Measurements from ENCODE around the gene MFRP.

DNA sequence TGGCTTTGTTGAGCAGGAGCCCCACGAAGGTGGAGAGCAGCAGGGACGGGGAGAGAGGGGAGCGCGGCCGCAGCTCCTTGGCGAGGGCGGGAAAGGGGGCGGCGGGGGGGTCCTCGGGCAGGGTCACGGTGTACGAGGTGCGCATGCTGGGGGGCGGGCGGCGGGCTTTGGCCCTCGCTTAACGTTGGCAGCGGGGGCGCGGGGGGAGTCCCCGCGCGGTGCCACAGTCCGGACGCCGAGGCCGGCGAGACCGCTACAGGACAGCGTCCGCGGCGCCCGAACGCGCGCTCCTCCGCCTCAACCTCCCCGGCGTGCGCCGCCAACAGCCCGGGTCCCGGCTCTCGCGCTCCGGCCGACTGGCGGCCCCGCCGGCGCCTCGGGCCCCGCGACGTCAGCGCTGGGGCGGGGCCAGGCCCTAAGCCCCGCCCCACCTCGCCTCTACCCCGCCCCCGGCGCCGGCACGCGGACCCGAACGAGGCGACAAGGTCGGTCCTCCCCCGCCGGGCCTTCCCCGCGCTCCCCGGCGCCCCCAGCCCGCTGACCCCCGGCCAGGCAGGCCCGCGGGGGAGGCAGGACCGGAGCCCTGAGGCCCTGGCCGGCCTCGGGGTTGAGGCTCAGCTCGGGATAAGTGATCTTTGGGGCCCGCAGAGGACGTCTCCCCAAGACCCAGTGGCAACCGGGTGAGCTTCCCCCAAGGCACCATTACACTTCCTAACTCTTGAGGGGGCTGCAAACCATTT lies 17.5 kb upstream of the MFRP start:
- TF ChIP-seq, protein P1, sequence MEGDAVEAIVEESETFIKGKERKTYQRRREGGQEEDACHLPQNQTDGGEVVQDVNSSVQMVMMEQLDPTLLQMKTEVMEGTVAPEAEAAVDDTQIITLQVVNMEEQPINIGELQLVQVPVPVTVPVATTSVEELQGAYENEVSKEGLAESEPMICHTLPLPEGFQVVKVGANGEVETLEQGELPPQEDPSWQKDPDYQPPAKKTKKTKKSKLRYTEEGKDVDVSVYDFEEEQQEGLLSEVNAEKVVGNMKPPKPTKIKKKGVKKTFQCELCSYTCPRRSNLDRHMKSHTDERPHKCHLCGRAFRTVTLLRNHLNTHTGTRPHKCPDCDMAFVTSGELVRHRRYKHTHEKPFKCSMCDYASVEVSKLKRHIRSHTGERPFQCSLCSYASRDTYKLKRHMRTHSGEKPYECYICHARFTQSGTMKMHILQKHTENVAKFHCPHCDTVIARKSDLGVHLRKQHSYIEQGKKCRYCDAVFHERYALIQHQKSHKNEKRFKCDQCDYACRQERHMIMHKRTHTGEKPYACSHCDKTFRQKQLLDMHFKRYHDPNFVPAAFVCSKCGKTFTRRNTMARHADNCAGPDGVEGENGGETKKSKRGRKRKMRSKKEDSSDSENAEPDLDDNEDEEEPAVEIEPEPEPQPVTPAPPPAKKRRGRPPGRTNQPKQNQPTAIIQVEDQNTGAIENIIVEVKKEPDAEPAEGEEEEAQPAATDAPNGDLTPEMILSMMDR (IDR thresholded peaks at IDR 0.05), result no peak
- TF ChIP-seq SIN3A (IDR thresholded peaks at IDR 0.05; ENCODE audit: borderline replicate concordance, insufficient read depth, low read depth, low read length), result no peak
- no peak for TF ChIP-seq TCF7L2 (IDR thresholded peaks at IDR 0.05; ENCODE audit: low read depth, low read length)
- no peak for TF ChIP-seq POLR2AphosphoS5 (IDR thresholded peaks at IDR 0.05; ENCODE audit: low read depth, low read length)
- TF ChIP-seq, protein P2, sequence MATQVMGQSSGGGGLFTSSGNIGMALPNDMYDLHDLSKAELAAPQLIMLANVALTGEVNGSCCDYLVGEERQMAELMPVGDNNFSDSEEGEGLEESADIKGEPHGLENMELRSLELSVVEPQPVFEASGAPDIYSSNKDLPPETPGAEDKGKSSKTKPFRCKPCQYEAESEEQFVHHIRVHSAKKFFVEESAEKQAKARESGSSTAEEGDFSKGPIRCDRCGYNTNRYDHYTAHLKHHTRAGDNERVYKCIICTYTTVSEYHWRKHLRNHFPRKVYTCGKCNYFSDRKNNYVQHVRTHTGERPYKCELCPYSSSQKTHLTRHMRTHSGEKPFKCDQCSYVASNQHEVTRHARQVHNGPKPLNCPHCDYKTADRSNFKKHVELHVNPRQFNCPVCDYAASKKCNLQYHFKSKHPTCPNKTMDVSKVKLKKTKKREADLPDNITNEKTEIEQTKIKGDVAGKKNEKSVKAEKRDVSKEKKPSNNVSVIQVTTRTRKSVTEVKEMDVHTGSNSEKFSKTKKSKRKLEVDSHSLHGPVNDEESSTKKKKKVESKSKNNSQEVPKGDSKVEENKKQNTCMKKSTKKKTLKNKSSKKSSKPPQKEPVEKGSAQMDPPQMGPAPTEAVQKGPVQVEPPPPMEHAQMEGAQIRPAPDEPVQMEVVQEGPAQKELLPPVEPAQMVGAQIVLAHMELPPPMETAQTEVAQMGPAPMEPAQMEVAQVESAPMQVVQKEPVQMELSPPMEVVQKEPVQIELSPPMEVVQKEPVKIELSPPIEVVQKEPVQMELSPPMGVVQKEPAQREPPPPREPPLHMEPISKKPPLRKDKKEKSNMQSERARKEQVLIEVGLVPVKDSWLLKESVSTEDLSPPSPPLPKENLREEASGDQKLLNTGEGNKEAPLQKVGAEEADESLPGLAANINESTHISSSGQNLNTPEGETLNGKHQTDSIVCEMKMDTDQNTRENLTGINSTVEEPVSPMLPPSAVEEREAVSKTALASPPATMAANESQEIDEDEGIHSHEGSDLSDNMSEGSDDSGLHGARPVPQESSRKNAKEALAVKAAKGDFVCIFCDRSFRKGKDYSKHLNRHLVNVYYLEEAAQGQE (IDR thresholded peaks at IDR 0.05; ENCODE audit: insufficient read depth in 1 of 2, low read depth in 2 of 2, low read length in 1 of 2), result no peak
